Hypothalamus (tissue), 51 donors: ENCODE data around the gene CREG2.
"Not testable (repeated sequence)": the region's sequence is repeated elsewhere in the genome, so short reads cannot be mapped to it uniquely, and the experiment has no call there.

Source experiments
- DNase-seq, 51 donors: peaks; one replicate each; lab custom pipeline; 2025; lab: John Stamatoyannopoulos, UW

Gene CREG2

GRCh38 chr2:101375653-101376052 lies 11.7 kb downstream of the CREG2 start:
- DNase-seq: no peak

- no peak for DNase-seq
Measured at GRCh38 chr2:101374821-101375561, 12.3 kb downstream of the CREG2 start.

- no peak for DNase-seq
Measured at GRCh38 chr2:101372792-101373191, 14.5 kb downstream of the CREG2 start.

GRCh38 chr2:101371636-101372035 lies 15.7 kb downstream of the CREG2 start:
- DNase-seq: no peak

- DNase-seq: no peak
Measured at GRCh38 chr2:101369100-101369499, 18.2 kb downstream of the CREG2 start.

GRCh38 chr2:101368376-101368775 lies 18.9 kb downstream of the CREG2 start:
- DNase-seq: no peak

- DNase-seq: no peak
Measured at GRCh38 chr2:101367508-101367907, 19.8 kb downstream of the CREG2 start.

GRCh38 chr2:101364878-101365277 lies 22.4 kb downstream of the CREG2 start:
- peak in 1 of 51 donors; percentile 40 for DNase-seq

- DNase-seq: no peak
Measured at GRCh38 chr2:101362777-101363176, 24.5 kb downstream of the CREG2 start.

GRCh38 chr2:101362316-101362715 lies 25.0 kb downstream of the CREG2 start:
- DNase-seq: peak in 1 of 51 donors; percentile 11

- no peak for DNase-seq
Measured at GRCh38 chr2:101361522-101361921, 25.8 kb downstream of the CREG2 start.

GRCh38 chr2:101361121-101361520 lies 26.2 kb downstream of the CREG2 start:
- no peak for DNase-seq

- DNase-seq: no peak
Measured at GRCh38 chr2:101360232-101360631, 27.1 kb downstream of the CREG2 start.

GRCh38 chr2:101359410-101359954 lies 27.8 kb downstream of the CREG2 start:
- no peak for DNase-seq

- DNase-seq: no peak
Measured at GRCh38 chr2:101357376-101357775, 29.9 kb downstream of the CREG2 start.

- DNase-seq: no peak
Measured at GRCh38 chr2:101356521-101356920, 30.8 kb downstream of the CREG2 start.

GRCh38 chr2:101356055-101356454 lies 31.2 kb downstream of the CREG2 start:
- DNase-seq: no peak

GRCh38 chr2:101355401-101356054 lies 31.8 kb downstream of the CREG2 start:
- DNase-seq: no peak

GRCh38 chr2:101354420-101355311 lies 32.6 kb downstream of the CREG2 start:
- no peak for DNase-seq

GRCh38 chr2:101352631-101353030 lies 34.7 kb downstream of the CREG2 start:
- not testable (repeated sequence) for DNase-seq

- DNase-seq: peak in 1 of 51 donors; percentile 13
Measured at GRCh38 chr2:101351207-101351606, 36.1 kb downstream of the CREG2 start.
